H1 (cell line): Measurements from ENCODE around the gene FGR. TPM values are rescaled to one million over a fixed set of nuclear protein-coding genes. Genes with fewer than 3 reads are reported as not detected.

ENCODE experiments used
- ATF3 ChIP-seq: IDR thresholded peaks from 2 replicates; pipeline ENCODE4 v1.6.1; 2011; ENCODE audit warnings: low read depth, mild to moderate bottlenecking, low read length; ENCODE audit not compliant: insufficient read depth
- CTBP2 ChIP-seq: IDR thresholded peaks from 2 replicates; pipeline ENCODE4 v1.7.0; 2011; ENCODE audit warnings: borderline replicate concordance, mild to moderate bottlenecking, moderate library complexity, mixed read lengths, low read length; ENCODE audit not compliant: insufficient read depth, insufficient read length
- SAP30 ChIP-seq: fragments of 300-600 bp; sonication (generic); IDR thresholded peaks from 2 replicates; pipeline ENCODE4 v1.7.1; 2012; ENCODE audit warnings: low read length, moderate library complexity, mild to moderate bottlenecking, inconsistent platforms; ENCODE audit not compliant: insufficient read depth, insufficient replicate concordance
- polyA plus RNA-seq, 7 experiments: library from polyadenylated mRNA; depleted of rRNA in 3 of 7; stranded (reverse) in 5 of 7; unstranded in 2 of 7; fragments of >200 nt in 5 of 7; fragments of 200-250 nt in 2 of 7; gene quantifications; 1 replicate in 5 of 7; 2 replicates in 1 of 7; 4 replicates in 1 of 7; pipeline versions ENCODE4 v1.2.1 to v1.2.3, GENCODE V29; 2011 to 2013; ENCODE audit warnings: missing spikeins in 2 of 7, mixed read lengths in 2 of 7
- total RNA-seq: library from RNA; stranded (reverse); fragmentation: NEBNext Ultra II Directional; extraction: Animal tissue kit (Norgen Biotek cat#: 25700); gene quantifications from 2 replicates; pipeline ENCODE4 v1.2.1, GENCODE V29; 2021

Gene FGR
- total and polyA plus RNA-seq, 2 of the 8 experiments (the other 6 are each of a cell fraction or from before 2014, with no cell fraction given) = 0.22 to 0.95 TPM

DNA sequence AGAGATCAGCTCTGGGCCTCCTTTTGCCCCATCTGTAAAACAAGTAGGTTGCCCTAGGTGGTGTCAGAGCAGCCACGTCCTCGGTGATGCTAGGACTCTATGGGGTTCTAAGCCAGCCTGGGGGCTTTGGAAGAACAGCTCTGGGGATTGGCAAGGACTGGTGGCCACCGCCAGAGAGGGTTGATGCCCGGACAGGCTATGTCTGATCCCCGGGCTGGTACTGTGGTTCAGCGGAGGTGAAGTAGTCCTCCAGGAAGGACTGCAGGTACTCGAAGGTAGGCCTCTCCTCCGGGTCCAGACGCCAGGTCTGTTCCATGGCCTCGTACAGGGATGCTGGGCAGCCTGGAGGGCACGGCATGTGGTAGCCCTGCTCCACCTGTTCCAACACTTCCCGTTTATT lies 22.3 kb downstream of the FGR start (continued):
- no peak for TF ChIP-seq ATF3
- no peak for TF ChIP-seq CTBP2
- no peak for TF ChIP-seq SAP30
